K562 (cell line): Measurements from ENCODE around the gene R3HDM1. TPM values are rescaled to one million over a fixed set of nuclear protein-coding genes. Genes with fewer than 3 reads are reported as not detected.

ENCODE experiments used
- LCOR ChIP-seq: sonication (generic); formaldehyde crosslinking; IDR thresholded peaks from 2 replicates; pipeline ENCODE4 v1.8.0; 2022; ENCODE audit warnings: mild to moderate bottlenecking, missing genetic modification reagents
- SRSF7 ChIP-seq: fragments of 200-400 bp; formaldehyde crosslinking; optimal IDR thresholded peaks from 2 replicates; pipeline ENCODE3; 2017; ENCODE audit warnings: mild to moderate bottlenecking, low read depth, low read length
- THRAP3 ChIP-seq: fragments of 450-650 bp; IDR thresholded peaks from 2 replicates; pipeline ENCODE4 v1.6.1; 2016; ENCODE audit warnings: mild to moderate bottlenecking, inconsistent platforms, borderline replicate concordance
- ZNF318 ChIP-seq, 2 experiments: fragments of 450-650 bp; IDR thresholded peaks; 2 replicates each; pipeline ENCODE4 v1.6.1; 2016; ENCODE audit warnings: mild to moderate bottlenecking in 2 of 2, borderline replicate concordance in 1 of 2, low read depth in 1 of 2, moderate library complexity in 1 of 2
- ZNF699 ChIP-seq: fragments of 250-450 bp; sonication (Bioruptor Pico); IDR thresholded peaks from 2 replicates; pipeline ENCODE4 v1.8.0; 2021; ENCODE audit warnings: mild to moderate bottlenecking, moderate library complexity; ENCODE audit not compliant: insufficient replicate concordance
- ZNF75A ChIP-seq: fragments of 450-650 bp; formaldehyde crosslinking; IDR thresholded peaks from 2 replicates; pipeline ENCODE4 v1.4.0; 2020; ENCODE audit warnings: mild to moderate bottlenecking
- ZNF79 ChIP-seq: fragments of 250-450 bp; sonication (Bioruptor Pico); IDR thresholded peaks from 2 replicates; pipeline ENCODE4 v1.4.0; 2020; ENCODE audit warnings: low read depth, mild to moderate bottlenecking, moderate library complexity
- polyA plus RNA-seq, 8 experiments: library from polyadenylated mRNA; depleted of rRNA in 4 of 8; stranded (reverse) in 5 of 8; unstranded in 3 of 8; fragments of >200 nt; fragmentation: Nextera tagmentation in 2 of 8; fragmentation: Illumina TruSeq in 1 of 8; extraction: Ambion mirVana in 2 of 8; extraction: Trizol in 1 of 8; gene quantifications; 2 replicates each; pipeline versions ENCODE4 v1.2.1 to v1.2.3, GENCODE V29; 2011 to 2014; ENCODE audit warnings: inconsistent platforms in 1 of 8, missing spikeins in 1 of 8
- total RNA-seq, 7 experiments: library from RNA; depleted of rRNA in 6 of 7; stranded (reverse); fragments of >200 nt in 6 of 7; fragmentation: Illumina TruSeq in 2 of 7; extraction: Trizol in 2 of 7; gene quantifications; 2 replicates each; pipeline versions ENCODE4 v1.2.1 to v1.2.3, GENCODE V29; 2011 to 2021; ENCODE audit warnings: low replicate concordance in 1 of 7
- TF ChIP-seq, protein P1 (sequence below), 2 experiments: fragments of 450-650 bp; conservative IDR thresholded peaks; 2 replicates each; pipeline ENCODE4 v1.6.1; 2017; ENCODE audit warnings: mild to moderate bottlenecking in 2 of 2, moderate library complexity in 2 of 2
- TF ChIP-seq, protein P2 (sequence below): fragments of 250-450 bp; sonication (Bioruptor Pico); IDR thresholded peaks from 2 replicates; pipeline ENCODE4 v1.5.0; 2021; ENCODE audit warnings: mild to moderate bottlenecking, borderline replicate concordance
- TF ChIP-seq, protein P3 (sequence below): fragments of 150-350 bp; conservative IDR thresholded peaks from 2 replicates; pipeline ENCODE4 v1.6.1; 2014; ENCODE audit warnings: low read length

The R3HDM1 gene
- total and polyA plus RNA-seq, 9 of the 15 experiments (the other 6 are each of a cell fraction or from before 2014, with no cell fraction given) = 12.4 to 89.4 (median 31.0) TPM

DNA sequence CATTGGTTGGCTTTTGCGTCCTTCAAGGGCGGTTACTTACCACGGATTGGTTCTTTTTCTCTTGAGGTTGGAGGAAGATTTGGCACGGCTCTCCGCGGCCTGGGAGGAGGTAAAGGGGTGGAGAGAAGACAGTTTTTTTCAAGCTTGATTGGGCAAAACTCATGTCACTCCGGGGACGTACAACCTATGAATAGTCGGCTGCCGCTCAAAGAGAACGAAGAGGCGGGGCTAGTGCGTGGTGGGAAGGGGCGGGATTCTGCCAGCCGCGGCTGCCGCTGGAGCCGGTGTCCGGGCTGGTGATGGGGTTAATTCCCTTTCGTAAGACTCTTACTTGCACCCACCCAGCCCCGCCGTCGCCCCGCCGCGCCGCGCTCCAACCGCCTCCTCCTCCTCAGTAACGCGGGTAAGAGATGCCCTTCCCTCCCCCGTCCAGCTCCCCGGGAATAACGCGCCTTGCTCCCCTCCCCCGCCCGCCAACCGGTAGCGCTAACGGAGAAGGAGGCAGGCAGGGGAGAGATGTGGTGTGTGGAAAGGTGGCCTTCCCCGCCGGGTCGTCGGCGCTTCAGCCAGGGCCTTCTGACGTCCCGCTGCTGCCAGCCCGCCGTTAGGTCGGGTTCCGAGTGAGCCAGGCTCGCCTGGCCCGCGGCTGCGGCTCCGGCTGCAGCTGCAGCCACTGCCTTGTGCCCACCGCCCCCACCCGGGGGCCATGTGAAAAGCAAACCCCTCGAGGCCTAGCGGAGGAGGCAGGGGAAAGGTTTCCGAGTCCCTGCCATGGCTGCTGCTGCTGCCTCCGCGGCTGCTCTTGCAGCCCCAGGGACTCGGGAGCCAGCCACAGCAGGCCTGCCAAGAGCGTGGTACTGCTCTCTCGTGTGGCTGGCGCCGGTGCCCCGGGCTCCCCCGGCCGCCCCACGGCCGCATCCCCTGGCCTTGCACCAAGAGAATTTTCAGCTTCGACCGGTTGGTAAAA lies at the start of gene R3HDM1 (continued):
- TF ChIP-seq, protein P1, sequence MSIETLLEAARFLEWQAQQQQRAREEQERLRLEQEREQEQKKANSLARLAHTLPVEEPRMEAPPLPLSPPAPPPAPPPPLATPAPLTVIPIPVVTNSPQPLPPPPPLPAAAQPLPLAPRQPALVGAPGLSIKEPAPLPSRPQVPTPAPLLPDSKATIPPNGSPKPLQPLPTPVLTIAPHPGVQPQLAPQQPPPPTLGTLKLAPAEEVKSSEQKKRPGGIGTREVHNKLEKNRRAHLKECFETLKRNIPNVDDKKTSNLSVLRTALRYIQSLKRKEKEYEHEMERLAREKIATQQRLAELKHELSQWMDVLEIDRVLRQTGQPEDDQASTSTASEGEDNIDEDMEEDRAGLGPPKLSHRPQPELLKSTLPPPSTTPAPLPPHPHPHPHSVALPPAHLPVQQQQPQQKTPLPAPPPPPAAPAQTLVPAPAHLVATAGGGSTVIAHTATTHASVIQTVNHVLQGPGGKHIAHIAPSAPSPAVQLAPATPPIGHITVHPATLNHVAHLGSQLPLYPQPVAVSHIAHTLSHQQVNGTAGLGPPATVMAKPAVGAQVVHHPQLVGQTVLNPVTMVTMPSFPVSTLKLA (conservative IDR thresholded peaks at IDR 0.05) = no peak
- TF ChIP-seq ZNF79 (CRISPR knock-in tag) (no peak), LCOR (peak; percentile 27; the same call in 1 of the 2 replicates), ZNF318 (IDR thresholded peaks at IDR 0.05; ENCODE audit: borderline replicate concordance in 1 of 2, low read depth in 1 of 2) (no peak), ZNF699 (no peak), SRSF7 (no peak), ZNF75A (CRISPR knock-in tag) (no peak), THRAP3 (no peak)
- TF ChIP-seq, protein P2, sequence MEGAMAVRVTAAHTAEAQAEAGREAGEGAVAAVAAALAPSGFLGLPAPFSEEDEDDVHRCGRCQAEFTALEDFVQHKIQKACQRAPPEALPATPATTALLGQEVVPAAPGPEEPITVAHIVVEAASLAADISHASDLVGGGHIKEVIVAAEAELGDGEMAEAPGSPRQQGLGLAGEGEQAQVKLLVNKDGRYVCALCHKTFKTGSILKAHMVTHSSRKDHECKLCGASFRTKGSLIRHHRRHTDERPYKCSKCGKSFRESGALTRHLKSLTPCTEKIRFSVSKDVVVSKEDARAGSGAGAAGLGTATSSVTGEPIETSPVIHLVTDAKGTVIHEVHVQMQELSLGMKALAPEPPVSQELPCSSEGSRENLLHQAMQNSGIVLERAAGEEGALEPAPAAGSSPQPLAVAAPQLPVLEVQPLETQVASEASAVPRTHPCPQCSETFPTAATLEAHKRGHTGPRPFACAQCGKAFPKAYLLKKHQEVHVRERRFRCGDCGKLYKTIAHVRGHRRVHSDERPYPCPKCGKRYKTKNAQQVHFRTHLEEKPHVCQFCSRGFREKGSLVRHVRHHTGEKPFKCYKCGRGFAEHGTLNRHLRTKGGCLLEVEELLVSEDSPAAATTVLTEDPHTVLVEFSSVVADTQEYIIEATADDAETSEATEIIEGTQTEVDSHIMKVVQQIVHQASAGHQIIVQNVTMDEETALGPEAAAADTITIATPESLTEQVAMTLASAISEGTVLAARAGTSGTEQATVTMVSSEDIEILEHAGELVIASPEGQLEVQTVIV (CRISPR knock-in tag) = no peak
- TF ChIP-seq, protein P3, sequence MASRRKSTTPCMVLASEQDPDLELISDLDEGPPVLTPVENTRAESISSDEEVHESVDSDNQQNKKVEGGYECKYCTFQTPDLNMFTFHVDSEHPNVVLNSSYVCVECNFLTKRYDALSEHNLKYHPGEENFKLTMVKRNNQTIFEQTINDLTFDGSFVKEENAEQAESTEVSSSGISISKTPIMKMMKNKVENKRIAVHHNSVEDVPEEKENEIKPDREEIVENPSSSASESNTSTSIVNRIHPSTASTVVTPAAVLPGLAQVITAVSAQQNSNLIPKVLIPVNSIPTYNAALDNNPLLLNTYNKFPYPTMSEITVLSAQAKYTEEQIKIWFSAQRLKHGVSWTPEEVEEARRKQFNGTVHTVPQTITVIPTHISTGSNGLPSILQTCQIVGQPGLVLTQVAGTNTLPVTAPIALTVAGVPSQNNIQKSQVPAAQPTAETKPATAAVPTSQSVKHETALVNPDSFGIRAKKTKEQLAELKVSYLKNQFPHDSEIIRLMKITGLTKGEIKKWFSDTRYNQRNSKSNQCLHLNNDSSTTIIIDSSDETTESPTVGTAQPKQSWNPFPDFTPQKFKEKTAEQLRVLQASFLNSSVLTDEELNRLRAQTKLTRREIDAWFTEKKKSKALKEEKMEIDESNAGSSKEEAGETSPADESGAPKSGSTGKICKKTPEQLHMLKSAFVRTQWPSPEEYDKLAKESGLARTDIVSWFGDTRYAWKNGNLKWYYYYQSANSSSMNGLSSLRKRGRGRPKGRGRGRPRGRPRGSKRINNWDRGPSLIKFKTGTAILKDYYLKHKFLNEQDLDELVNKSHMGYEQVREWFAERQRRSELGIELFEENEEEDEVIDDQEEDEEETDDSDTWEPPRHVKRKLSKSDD = no peak
